ENCODE measurements around the gene PDS5B.
A peak's percentile ranks its signal among the peaks of the same experiment; 100 is the strongest.

The PDS5B gene

GRCh38 chr13:32752311-32752710 is 166.1 kb downstream of the PDS5B start:
- Histone ChIP-seq H3K27me3 (no peaks in the 10 kb centered on the region), H4K20me1 (no peaks in the 10 kb centered on the region), H3K4me3 (no peak overlapping the region), H3K27ac (no peak overlapping the region), H3K36me3 (peaks cover 72% of the 10 kb centered on the region), H3K9me3 (no peaks in the 10 kb centered on the region), H3K4me1 (no peaks in the 10 kb centered on the region), H3K9ac (no peak overlapping the region), H3K4me2 (no peak overlapping the region)
- TF ChIP-seq Cebpa-rat (IDR thresholded peaks at IDR 0.05) = no peak

GRCh38 chr13:32752997-32753606 is 166.8 kb downstream of the PDS5B start:
- Histone ChIP-seq H3K9me3 (no peaks in the 10 kb centered on the region), H3K27ac (no peak overlapping the region), H3K27me3 (no peaks in the 10 kb centered on the region), H3K4me2 (no peak overlapping the region), H3K36me3 (peaks cover 70% of the 10 kb centered on the region), H3K4me1 (no peaks in the 10 kb centered on the region), H4K20me1 (no peaks in the 10 kb centered on the region), H3K4me3 (no peak overlapping the region), H3K9ac (no peak overlapping the region)
- TF ChIP-seq Cebpa-rat (IDR thresholded peaks at IDR 0.05) = no peak

DNA sequence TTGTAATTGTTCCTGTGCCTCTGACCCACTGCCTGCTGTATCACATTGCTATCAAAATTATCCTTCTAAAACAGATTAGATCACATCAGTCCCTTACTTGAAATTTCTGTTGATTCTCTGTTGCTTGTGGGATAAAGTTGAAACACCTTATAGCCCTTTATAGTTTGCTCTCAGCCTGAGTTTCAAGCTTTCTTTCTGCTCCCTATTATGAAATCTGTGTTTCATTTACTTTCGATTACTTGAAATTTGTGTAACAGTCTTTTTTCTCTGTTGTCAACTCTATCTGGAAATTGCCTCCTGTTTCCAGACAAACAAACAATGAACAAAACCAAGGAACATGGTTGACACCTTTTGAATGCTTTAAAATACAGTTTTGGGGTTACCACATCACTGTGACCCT is 167.9 kb downstream of the PDS5B start:
- H3K36me3 ChIP-seq = peaks cover 69% of the 10 kb centered on the region
- no peaks in the 10 kb centered on the region for H4K20me1 ChIP-seq
- no peaks in the 10 kb centered on the region for H3K9me3 ChIP-seq
- H3K9ac ChIP-seq = no peak overlapping the region
- no peak for TF ChIP-seq Cebpa-rat (IDR thresholded peaks at IDR 0.05)
- H3K4me3 ChIP-seq = no peak overlapping the region
- no peak overlapping the region for H3K4me2 ChIP-seq
- no peaks in the 10 kb centered on the region for H3K4me1 ChIP-seq
- H3K27ac ChIP-seq = no peak overlapping the region
- H3K27me3 ChIP-seq = no peaks in the 10 kb centered on the region

- H3K36me3 ChIP-seq = peaks cover 76% of the 10 kb centered on the region
- TF ChIP-seq Cebpa-rat (IDR thresholded peaks at IDR 0.05) = no peak
- no peaks in the 10 kb centered on the region for H4K20me1 ChIP-seq
- no peak overlapping the region for H3K4me3 ChIP-seq
- no peak overlapping the region for H3K27ac ChIP-seq
- H3K9me3 ChIP-seq = peaks cover 8% of the 10 kb centered on the region
- H3K27me3 ChIP-seq = no peaks in the 10 kb centered on the region
- H3K9ac ChIP-seq = no peak overlapping the region
- H3K4me2 ChIP-seq = no peak overlapping the region
- H3K4me1 ChIP-seq = no peaks in the 10 kb centered on the region
Measured at GRCh38 chr13:32759152-32759551, 172.9 kb downstream of the PDS5B start.

DNA sequence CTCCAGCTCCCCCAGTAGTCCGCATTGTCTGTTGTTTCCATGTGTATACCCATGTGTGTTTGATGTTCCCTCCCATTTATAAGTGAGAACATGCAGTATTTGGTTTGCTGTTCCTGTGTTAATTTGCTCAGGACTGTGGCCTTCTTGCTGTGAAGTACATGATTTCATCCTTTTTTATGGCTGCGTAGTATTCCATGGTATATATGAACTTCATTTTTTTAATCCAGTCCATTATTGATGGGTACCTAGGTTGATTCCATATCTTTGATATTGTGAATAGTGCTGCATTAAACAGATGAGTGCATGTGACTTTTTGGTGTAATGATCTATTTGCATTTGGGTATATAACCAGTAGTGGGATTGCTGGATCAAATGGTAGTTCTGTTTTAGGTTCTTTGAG is 175.2 kb downstream of the PDS5B start:
- Histone ChIP-seq H4K20me1 (no peaks in the 10 kb centered on the region), H3K4me3 (no peak overlapping the region), H3K9ac (no peak overlapping the region), H3K36me3 (peaks cover 77% of the 10 kb centered on the region), H3K27me3 (no peaks in the 10 kb centered on the region), H3K27ac (no peak overlapping the region), H3K4me2 (no peak overlapping the region), H3K4me1 (no peaks in the 10 kb centered on the region), H3K9me3 (peaks cover 8% of the 10 kb centered on the region)
- no peak for TF ChIP-seq Cebpa-rat (IDR thresholded peaks at IDR 0.05)

GRCh38 chr13:32779119-32779518 is 192.9 kb downstream of the PDS5B start:
- Histone ChIP-seq H3K4me3 (no peak overlapping the region), H3K36me3 (peaks cover 27% of the 10 kb centered on the region), H3K27me3 (no peaks in the 10 kb centered on the region), H4K20me1 (no peaks in the 10 kb centered on the region), H3K4me1 (no peaks in the 10 kb centered on the region), H3K9ac (no peak overlapping the region), H3K9me3 (no peaks in the 10 kb centered on the region), H3K4me2 (no peak overlapping the region), H3K27ac (no peak overlapping the region)
- TF ChIP-seq Cebpa-rat (IDR thresholded peaks at IDR 0.05) = no peak

DNA sequence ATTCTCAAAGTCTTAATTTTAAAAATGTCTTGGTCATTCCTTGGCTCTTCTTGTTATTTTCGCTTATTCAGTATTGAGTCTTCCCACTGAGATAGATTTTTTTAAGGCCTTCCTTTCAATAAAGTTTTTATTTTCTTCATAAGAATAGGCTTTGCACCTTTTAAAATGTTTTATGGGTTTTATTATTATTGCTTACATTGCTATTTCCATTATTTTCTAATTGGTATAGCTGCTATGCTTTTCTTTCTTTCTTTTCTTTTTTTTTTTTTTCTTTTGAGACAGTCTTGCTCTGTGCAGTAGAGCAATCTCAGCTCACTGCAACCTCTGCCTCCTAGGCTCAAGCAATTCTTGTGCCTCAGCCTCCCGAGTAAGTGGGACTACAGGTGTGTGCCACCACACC is 195.7 kb downstream of the PDS5B start:
- TF ChIP-seq Cebpa-rat (IDR thresholded peaks at IDR 0.05) = no peak
- Histone ChIP-seq H3K27ac (no peak overlapping the region), H4K20me1 (no peaks in the 10 kb centered on the region), H3K9ac (no peak overlapping the region), H3K4me2 (no peak overlapping the region), H3K9me3 (no peaks in the 10 kb centered on the region), H3K36me3 (peaks cover 15% of the 10 kb centered on the region; the same call in 1 of the 2 replicates), H3K4me3 (no peak overlapping the region), H3K4me1 (no peaks in the 10 kb centered on the region), H3K27me3 (no peaks in the 10 kb centered on the region)

DNA sequence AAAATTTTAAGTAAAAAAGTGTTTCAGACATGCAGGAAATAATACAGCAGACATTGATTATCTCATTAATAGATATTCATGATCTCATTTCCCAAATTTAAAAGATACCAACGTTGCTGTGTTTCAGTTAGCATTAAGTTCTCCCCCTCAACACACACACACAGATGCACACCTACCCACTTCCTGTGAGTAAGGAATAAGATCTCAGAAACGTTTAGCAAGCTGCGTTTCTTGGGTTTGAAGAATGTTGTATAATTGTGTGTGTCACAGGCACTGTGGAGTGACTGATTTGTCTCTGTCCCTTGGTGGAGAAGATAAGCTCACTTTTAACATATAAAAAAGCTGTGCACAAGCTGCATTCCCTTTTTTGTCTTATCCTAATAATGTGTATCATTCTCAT is 196.8 kb downstream of the PDS5B start:
- Histone ChIP-seq H3K27ac (no peak overlapping the region), H3K4me1 (no peaks in the 10 kb centered on the region), H3K27me3 (no peaks in the 10 kb centered on the region), H3K4me3 (no peak overlapping the region), H3K9me3 (no peaks in the 10 kb centered on the region), H3K9ac (no peak overlapping the region), H3K36me3 (peaks cover 19% of the 10 kb centered on the region; the same call in 1 of the 2 replicates), H3K4me2 (no peak overlapping the region), H4K20me1 (no peaks in the 10 kb centered on the region)
- no peak for TF ChIP-seq Cebpa-rat (IDR thresholded peaks at IDR 0.05)

DNA sequence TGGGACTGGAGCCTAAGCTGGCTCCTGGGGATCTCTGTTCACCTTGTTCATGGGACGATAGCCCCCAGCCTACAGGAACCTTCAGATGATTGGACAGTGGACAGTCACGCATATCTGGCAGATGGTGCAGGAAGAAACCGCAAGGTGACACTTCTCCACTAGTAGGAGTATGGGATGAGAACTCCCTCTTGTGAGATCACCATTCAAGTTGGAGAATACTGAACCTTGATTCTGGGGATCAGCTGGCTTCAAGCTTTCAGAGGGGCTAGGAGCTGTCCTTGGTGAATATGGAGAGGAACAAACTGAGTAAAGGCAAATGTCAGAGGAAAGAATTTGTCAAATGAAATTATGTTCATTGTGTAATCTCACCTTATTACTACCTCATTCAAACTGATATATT is 204.5 kb downstream of the PDS5B start:
- H3K4me3 ChIP-seq = no peak overlapping the region
- H3K27ac ChIP-seq = no peak overlapping the region
- H3K27me3 ChIP-seq = no peaks in the 10 kb centered on the region
- no peak for TF ChIP-seq Cebpa-rat (IDR thresholded peaks at IDR 0.05)
- H3K4me1 ChIP-seq = peaks cover 14% of the 10 kb centered on the region
- H3K4me2 ChIP-seq = no peak overlapping the region
- no peak overlapping the region for H3K9ac ChIP-seq
- H4K20me1 ChIP-seq = no peaks in the 10 kb centered on the region
- no peaks in the 10 kb centered on the region for H3K9me3 ChIP-seq
- peaks cover 16% of the 10 kb centered on the region; the same call in 1 of the 2 replicates for H3K36me3 ChIP-seq

DNA sequence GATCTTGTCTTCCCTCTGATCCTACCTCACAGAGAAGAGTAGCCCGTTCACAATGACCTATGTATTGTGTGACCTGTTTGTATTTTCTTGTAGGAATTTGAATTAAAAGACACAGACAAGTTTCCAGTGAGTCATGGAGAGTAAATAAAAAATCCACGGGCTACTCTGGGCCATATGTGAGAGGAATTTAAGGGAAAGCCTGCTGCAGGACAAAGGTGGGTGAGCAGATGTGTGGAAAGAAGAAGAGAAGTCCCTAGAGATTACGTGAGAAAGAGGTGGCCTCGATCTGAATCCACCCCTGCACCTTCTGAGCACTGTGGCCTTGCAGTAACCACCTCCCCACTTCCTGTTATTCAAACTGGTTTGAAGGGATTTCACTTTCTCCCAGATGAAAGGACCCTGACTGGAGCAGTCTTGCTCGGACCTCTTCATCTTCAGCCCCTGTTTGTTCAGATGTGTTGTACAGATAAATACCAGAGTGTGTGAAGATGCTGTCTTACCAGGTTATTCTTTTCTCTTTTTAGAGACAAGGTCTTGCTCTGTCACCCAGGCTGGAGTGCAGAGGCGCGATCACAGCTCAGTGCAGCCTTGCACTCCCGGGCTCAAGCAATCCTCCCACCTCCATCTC is 205.4 kb downstream of the PDS5B start:
- no peak for TF ChIP-seq Cebpa-rat (IDR thresholded peaks at IDR 0.05)
- peaks cover 16% of the 10 kb centered on the region; the same call in 1 of the 2 replicates for H3K36me3 ChIP-seq
- no peak overlapping the region for H3K4me3 ChIP-seq
- no peaks in the 10 kb centered on the region for H4K20me1 ChIP-seq
- no peak overlapping the region for H3K27ac ChIP-seq
- no peak overlapping the region for H3K9ac ChIP-seq
- H3K4me1 ChIP-seq = peaks cover 14% of the 10 kb centered on the region
- H3K9me3 ChIP-seq = no peaks in the 10 kb centered on the region
- no peaks in the 10 kb centered on the region for H3K27me3 ChIP-seq
- H3K4me2 ChIP-seq = peak overlapping the region; percentile 51

Measured in BLaER1 (cell line).